Measurements from ENCODE around the gene MRPL54.
"Not testable (repeated sequence)": the region's sequence is repeated elsewhere in the genome, so short reads cannot be mapped to it uniquely, and the experiment has no call there.

Gene MRPL54

GRCh38 chr19:3810708-3811355 is 48.4 kb downstream of the MRPL54 start:
- DNase-seq (ENCODE audit: low read depth in 2 of 2): no peak

- no peak for DNase-seq (ENCODE audit: low read depth in 2 of 2)
Observed at GRCh38 chr19:3813473-3814392, 51.3 kb downstream of the MRPL54 start.

GRCh38 chr19:3814648-3815047 is 52.2 kb downstream of the MRPL54 start:
- no peak for DNase-seq (ENCODE audit: low read depth in 2 of 2)

GRCh38 chr19:3816148-3816547 is 53.7 kb downstream of the MRPL54 start:
- not testable (repeated sequence) for DNase-seq (ENCODE audit: low read depth in 2 of 2)

GRCh38 chr19:3816566-3817218 is 54.2 kb downstream of the MRPL54 start:
- no peak for DNase-seq (ENCODE audit: low read depth in 2 of 2)

Data from stimulated activated CD8-positive, alpha-beta memory T cell treated with anti-CD3 and anti-CD28 coated beads, Interleukin-2, amount 100 ng/mL, for 1 hour (primary cell).